ES-I3 (cell line): ENCODE data around the gene SLC44A3.

Experiments used
- H3K36me3 ChIP-seq: 2 replicates; pipeline ENCODE4 v1.6.1; 2013; ENCODE audit warnings: mild to moderate bottlenecking, low read length, control low read depth, moderate library complexity; ENCODE audit not compliant: insufficient read depth
- H3K4me1 ChIP-seq: 2 replicates; pipeline ENCODE4 v1.6.1; 2013; ENCODE audit warnings: mild to moderate bottlenecking, control low read depth, low read length; ENCODE audit not compliant: insufficient read depth
- H3K9ac ChIP-seq: 2 replicates; pipeline ENCODE4 v1.6.1; 2013; ENCODE audit warnings: low read depth, mild to moderate bottlenecking, low read length, moderate library complexity
- H3K9me3 ChIP-seq: 2 replicates; pipeline ENCODE4 v1.6.1; 2013; ENCODE audit warnings: mild to moderate bottlenecking, low read length, moderate library complexity; ENCODE audit not compliant: control insufficient read depth, insufficient read depth

SLC44A3 gene

GRCh38 chr1:94905207-94905606, 85.0 kb downstream of the SLC44A3 start:
- H3K9me3 ChIP-seq: no peaks in the 10 kb centered on the region
- no peak overlapping the region for H3K9ac ChIP-seq
- peaks cover 18% of the 10 kb centered on the region for H3K4me1 ChIP-seq
- H3K36me3 ChIP-seq: peaks cover 14% of the 10 kb centered on the region

- Histone ChIP-seq H3K4me1 (peaks cover 28% of the 10 kb centered on the region), H3K9me3 (no peaks in the 10 kb centered on the region), H3K9ac (no peak overlapping the region), H3K36me3 (peaks cover 17% of the 10 kb centered on the region)
Measured at GRCh38 chr1:94906382-94906781, 86.2 kb downstream of the SLC44A3 start.

GRCh38 chr1:94907136-94907535, 87.0 kb downstream of the SLC44A3 start:
- Histone ChIP-seq H3K9ac (no peak overlapping the region), H3K36me3 (peaks cover 11% of the 10 kb centered on the region), H3K4me1 (peaks cover 28% of the 10 kb centered on the region)

GRCh38 chr1:94908190-94908589, 88.0 kb downstream of the SLC44A3 start:
- peaks cover 7% of the 10 kb centered on the region for H3K36me3 ChIP-seq
- no peaks in the 10 kb centered on the region for H3K9me3 ChIP-seq
- peaks cover 37% of the 10 kb centered on the region for H3K4me1 ChIP-seq
- no peak overlapping the region for H3K9ac ChIP-seq

More at GRCh38 chr1:94907136-94907535, 87.0 kb downstream of the SLC44A3 start:
- H3K9me3 ChIP-seq: no peaks in the 10 kb centered on the region

DNA sequence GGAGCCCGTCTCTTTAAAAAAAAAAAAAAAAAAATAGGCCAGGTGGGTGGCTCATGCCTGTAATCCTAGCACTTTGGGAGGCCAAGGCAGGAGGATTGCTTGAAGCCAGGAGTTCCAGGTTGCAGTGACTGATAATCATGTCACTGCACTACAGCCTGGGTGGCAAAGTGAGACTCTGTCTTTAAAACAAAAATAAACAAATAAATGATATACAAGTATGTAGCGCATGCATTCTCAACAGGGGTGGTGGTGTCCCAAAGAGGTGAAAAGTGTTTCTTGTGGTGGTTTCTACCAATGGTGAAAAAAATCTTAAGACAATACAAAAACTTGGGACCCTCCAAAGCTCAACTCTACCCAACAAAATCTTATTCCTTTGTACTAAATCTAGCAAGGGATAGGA, 88.8 kb downstream of the SLC44A3 start:
- H3K9me3 ChIP-seq: no peaks in the 10 kb centered on the region
- H3K36me3 ChIP-seq: peaks cover 7% of the 10 kb centered on the region
- peaks cover 42% of the 10 kb centered on the region for H3K4me1 ChIP-seq
- H3K9ac ChIP-seq: no peak overlapping the region

DNA sequence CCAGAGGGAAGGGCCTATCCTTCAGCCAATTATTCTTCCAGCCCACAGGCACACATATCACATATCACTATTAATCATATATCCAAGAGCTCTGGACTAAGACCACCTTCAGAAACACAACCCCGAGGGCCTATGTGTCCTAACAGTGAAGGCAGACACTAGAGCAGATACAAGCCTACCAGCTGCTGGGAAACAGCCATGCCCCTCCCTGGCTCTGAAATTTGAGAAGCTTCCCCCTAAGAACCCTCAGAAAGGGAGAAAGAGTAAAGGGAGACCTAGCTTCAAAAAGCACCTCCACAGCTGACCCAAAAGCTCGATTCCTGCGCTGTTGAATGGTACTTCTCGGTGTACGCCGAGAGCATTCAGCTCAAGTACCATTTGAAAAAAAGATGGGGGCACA, 89.3 kb downstream of the SLC44A3 start:
- peaks cover 7% of the 10 kb centered on the region for H3K36me3 ChIP-seq
- peaks cover 42% of the 10 kb centered on the region for H3K4me1 ChIP-seq
- H3K9me3 ChIP-seq: no peaks in the 10 kb centered on the region
- no peak overlapping the region for H3K9ac ChIP-seq

- Histone ChIP-seq H3K9ac (no peak overlapping the region), H3K4me1 (peaks cover 39% of the 10 kb centered on the region), H3K9me3 (no peaks in the 10 kb centered on the region), H3K36me3 (peaks cover 4% of the 10 kb centered on the region; the same call in 1 of the 2 replicates)
Measured at GRCh38 chr1:94912263-94913184, 92.4 kb downstream of the SLC44A3 start.

DNA sequence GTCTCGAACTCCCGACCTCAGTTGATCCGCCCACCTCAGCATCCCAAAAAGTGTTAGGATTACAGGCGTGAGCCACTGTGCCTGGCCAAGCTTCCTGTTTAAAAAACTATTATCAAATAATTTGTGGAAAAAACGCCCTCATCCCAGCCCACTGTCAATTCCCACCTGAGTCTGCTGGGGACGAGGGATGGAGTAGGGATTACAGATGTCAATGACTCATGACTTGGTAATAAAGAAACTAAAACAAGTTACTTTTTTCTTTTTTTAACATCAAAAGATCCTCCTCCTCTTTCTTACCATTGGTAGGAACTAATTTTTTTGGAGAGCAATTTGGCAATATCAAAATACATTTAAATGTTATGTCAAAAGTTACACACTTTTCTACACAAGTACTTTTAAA, 97.1 kb downstream of the SLC44A3 start:
- H3K36me3 ChIP-seq: no peaks in the 10 kb centered on the region
- H3K4me1 ChIP-seq: peaks cover 34% of the 10 kb centered on the region
- no peak overlapping the region for H3K9ac ChIP-seq
- no peaks in the 10 kb centered on the region for H3K9me3 ChIP-seq

DNA sequence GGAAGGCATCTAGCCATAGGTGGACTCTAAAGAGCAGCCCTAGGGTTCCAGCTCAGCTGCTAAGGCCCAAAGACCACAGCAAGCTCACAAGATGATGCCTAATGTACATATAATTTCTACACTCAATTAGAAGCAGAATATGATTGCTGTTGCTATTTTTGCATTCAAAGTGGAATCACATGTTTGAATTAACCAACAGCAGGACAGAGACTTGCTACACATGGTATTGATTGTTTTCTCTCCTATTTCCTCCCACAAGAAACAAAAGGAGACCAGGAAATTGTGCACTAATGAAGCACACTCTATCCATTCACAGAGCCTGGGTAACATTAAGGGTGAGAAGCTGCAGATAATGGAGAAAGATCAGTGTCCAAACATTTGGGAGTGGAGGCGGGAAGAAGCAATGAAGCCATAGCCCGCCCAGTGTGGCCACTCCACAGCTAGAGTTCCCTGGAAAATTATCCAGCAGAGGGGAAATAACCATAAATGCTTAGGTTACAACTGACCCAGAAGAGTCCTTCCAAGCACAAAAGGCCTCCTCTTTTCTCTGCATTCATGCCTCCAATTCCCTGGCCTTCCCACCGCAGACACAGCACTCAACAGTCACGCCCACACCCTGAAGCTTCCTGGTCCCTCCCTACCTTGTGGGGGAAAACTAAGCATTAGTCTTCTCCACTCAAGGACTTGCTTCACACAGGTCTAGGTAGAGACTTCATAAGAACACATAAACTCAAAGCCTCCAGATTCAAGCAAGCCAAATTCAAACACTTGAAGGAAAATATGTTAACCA, 99.3 kb downstream of the SLC44A3 start:
- Histone ChIP-seq H3K9ac (no peak overlapping the region), H3K4me1 (peaks cover 37% of the 10 kb centered on the region), H3K36me3 (peaks cover 3% of the 10 kb centered on the region), H3K9me3 (no peaks in the 10 kb centered on the region)

GRCh38 chr1:94920061-94920460, 99.9 kb downstream of the SLC44A3 start:
- Histone ChIP-seq H3K4me1 (peaks cover 41% of the 10 kb centered on the region), H3K36me3 (peaks cover 3% of the 10 kb centered on the region), H3K9me3 (no peaks in the 10 kb centered on the region), H3K9ac (no peak overlapping the region)

- H3K4me1 ChIP-seq: peaks cover 41% of the 10 kb centered on the region
Measured at GRCh38 chr1:94921977-94922376, 101.8 kb downstream of the SLC44A3 start.

GRCh38 chr1:94922761-94923331, 102.7 kb downstream of the SLC44A3 start:
- no peak overlapping the region for H3K9ac ChIP-seq

More at GRCh38 chr1:94921977-94922376, 101.8 kb downstream of the SLC44A3 start:
- H3K9ac ChIP-seq: no peak overlapping the region
- H3K9me3 ChIP-seq: no peaks in the 10 kb centered on the region
- peaks cover 3% of the 10 kb centered on the region for H3K36me3 ChIP-seq

GRCh38 chr1:94925004-94925403, 104.8 kb downstream of the SLC44A3 start:
- H3K9ac ChIP-seq: peak overlapping the region; percentile 83
- H3K36me3 ChIP-seq: peaks cover 3% of the 10 kb centered on the region
- no peaks in the 10 kb centered on the region for H3K9me3 ChIP-seq
- H3K4me1 ChIP-seq: peaks cover 46% of the 10 kb centered on the region

More at GRCh38 chr1:94922761-94923331, 102.7 kb downstream of the SLC44A3 start:
- Histone ChIP-seq H3K4me1 (peaks cover 41% of the 10 kb centered on the region), H3K9me3 (no peaks in the 10 kb centered on the region), H3K36me3 (peaks cover 3% of the 10 kb centered on the region)

- Histone ChIP-seq H3K4me1 (peaks cover 45% of the 10 kb centered on the region), H3K36me3 (peaks cover 3% of the 10 kb centered on the region), H3K9me3 (no peaks in the 10 kb centered on the region), H3K9ac (peak overlapping the region; percentile 83)
Measured at GRCh38 chr1:94925561-94926125, 105.5 kb downstream of the SLC44A3 start.
